HepG2 (cell line): ENCODE data around the gene HCFC2. TPM values are rescaled to one million over a fixed set of nuclear protein-coding genes. Genes with fewer than 3 reads are reported as not detected.

Experiments
- ATAC-seq: fragments of 200-7000 bp; cut with Tn5 transposase; 3 replicates; pipeline ENCODE4 v1.9.1; 2020; ENCODE audit warnings: mild to moderate bottlenecking, moderate library complexity
- BruUV-seq: library from RNA; stranded (reverse); fragments of 400-500 nt; replicated peaks from 2 replicates; lab custom pipeline; 2021; lab: Mats Ljungman, UMichigan
- CTCF ChIA-PET: fragments of 300-600 bp; formaldehyde crosslinking; extraction: SDS; loops from one replicate; lab custom pipeline; 2021; ENCODE audit warnings: low total read pairs, inconsistent platforms, low intra/inter-chr PET ratio; lab: Yijun Ruan, JAX
- POLR2A ChIA-PET: fragments of 350-600 bp; sonication (Branson Sonifier 250); formaldehyde crosslinking; loops from one replicate; lab custom pipeline; 2020; ENCODE audit warnings: antibody characterized with exemption, inconsistent platforms; lab: Yijun Ruan, JAX
- DNase-seq: peaks from one replicate; pipeline ENCODE4 v3.0.0-alpha.2; 2015; ENCODE audit warnings: low spot score
- FAIRE-seq: peaks from 3 replicates; lab custom pipeline; 2011; peaks lifted over from hg19 to GRCh38; lab: Jason Lieb, UNC
- H2AFZ ChIP-seq: one replicate; pipeline ENCODE4 v1.6.1; 2011; ENCODE audit warnings: low read length, inconsistent platforms
- H3K27ac ChIP-seq: fragments of 300-600 bp; 3 replicates; pipeline ENCODE4 v1.8.0; 2011; ENCODE audit warnings: mixed run types, mild to moderate bottlenecking, mixed read lengths, low read length, inconsistent platforms; ENCODE audit not compliant: insufficient read depth; ENCODE audit errors: extremely low read length
- H3K27me3 ChIP-seq, 2 experiments: fragments of 200-600 bp in 1 of 2; 2 replicates in 1 of 2; 3 replicates in 1 of 2; pipeline versions ENCODE4 v1.6.0 to v1.8.0; 2011; ENCODE audit warnings: low read length in 2 of 2, mild to moderate bottlenecking in 2 of 2, moderate library complexity in 2 of 2, inconsistent platforms in 1 of 2; ENCODE audit not compliant: insufficient read depth in 2 of 2, control insufficient read depth in 1 of 2
- H3K36me3 ChIP-seq, 2 experiments: fragments of 200-600 bp in 1 of 2; replicated peaks in 1 of 2; 2 replicates in 1 of 2; 3 replicates in 1 of 2; pipeline versions ENCODE4 v1.5.1 to v1.8.0; 2011; ENCODE audit warnings: low read length in 2 of 2, inconsistent platforms in 1 of 2; ENCODE audit not compliant: insufficient read depth in 2 of 2, control insufficient read depth in 1 of 2
- H3K4me1 ChIP-seq: 2 replicates; pipeline ENCODE4 v1.5.1; 2012; ENCODE audit warnings: low read length, inconsistent platforms; ENCODE audit not compliant: insufficient read depth
- H3K4me2 ChIP-seq: 2 replicates; pipeline ENCODE4 v1.6.0; 2011; ENCODE audit warnings: low read depth, low read length, inconsistent platforms
- H3K4me3 ChIP-seq, 3 experiments: fragments of 200-600 bp in 1 of 3; sonication (generic), shearing (Covaris generic) in 1 of 3; replicated peaks in 1 of 3; 2 replicates each; pipeline ENCODE4 v1.5.1; 2011 to 2016; ENCODE audit warnings: low read length in 3 of 3, inconsistent platforms in 2 of 3, low read depth in 2 of 3, mild to moderate bottlenecking in 2 of 3, control low read depth in 1 of 3, mixed read lengths in 1 of 3; ENCODE audit not compliant: insufficient read depth in 1 of 3
- H3K79me2 ChIP-seq: one replicate; pipeline ENCODE4 v1.6.1; 2011; ENCODE audit warnings: low read length, inconsistent platforms; ENCODE audit not compliant: insufficient read depth
- H3K9ac ChIP-seq: 2 replicates; pipeline ENCODE4 v1.6.0; 2011; ENCODE audit warnings: mild to moderate bottlenecking, low read depth, low read length, inconsistent platforms; ENCODE audit not compliant: insufficient read depth
- H3K9me3 ChIP-seq: 2 replicates; pipeline ENCODE4 v1.5.1; 2012; ENCODE audit warnings: mild to moderate bottlenecking, low read length
- H4K20me1 ChIP-seq: 2 replicates; pipeline ENCODE4 v1.6.0; 2011; ENCODE audit warnings: inconsistent platforms, mild to moderate bottlenecking, low read length, moderate library complexity; ENCODE audit not compliant: insufficient read depth
- AHDC1 ChIP-seq: sonication (generic); formaldehyde crosslinking; IDR thresholded peaks from 2 replicates; pipeline ENCODE4 v1.5.1; 2020; ENCODE audit warnings: mild to moderate bottlenecking, missing genetic modification reagents, borderline replicate concordance
- DNMT3B ChIP-seq: conservative IDR thresholded peaks from 2 replicates; pipeline ENCODE4 v1.6.1; 2016; ENCODE audit warnings: missing biosample characterization, control low read depth
- MBD4 ChIP-seq: IDR thresholded peaks from 2 replicates; pipeline ENCODE4 v1.6.1; 2012; ENCODE audit warnings: low read length, inconsistent platforms, borderline replicate concordance
- PRDM15 ChIP-seq: sonication (generic); formaldehyde crosslinking; IDR thresholded peaks from 2 replicates; pipeline ENCODE4 v1.4.0; 2020; ENCODE audit warnings: missing genetic modification reagents
- RNF219 ChIP-seq: sonication (generic); formaldehyde crosslinking; IDR thresholded peaks from 2 replicates; pipeline ENCODE4 v1.5.0; 2020; ENCODE audit warnings: mild to moderate bottlenecking, missing genetic modification reagents
- SAP130 ChIP-seq: IDR thresholded peaks from 2 replicates; pipeline ENCODE4 v1.6.1; 2016; ENCODE audit warnings: low read depth
- ZNF263 ChIP-seq: sonication (generic); formaldehyde crosslinking; IDR thresholded peaks from 2 replicates; pipeline ENCODE4 v1.4.0; 2020; ENCODE audit warnings: missing genetic modification reagents
- ZNF282 ChIP-seq: fragments of 450-650 bp; IDR thresholded peaks from 2 replicates; pipeline ENCODE4 v1.6.1; 2018; ENCODE audit not compliant: partially characterized antibody
- ZNF335 ChIP-seq: sonication (generic); formaldehyde crosslinking; IDR thresholded peaks from 2 replicates; pipeline ENCODE4 v1.4.0; 2020; ENCODE audit warnings: missing genetic modification reagents
- ZNF343 ChIP-seq: sonication (generic); formaldehyde crosslinking; IDR thresholded peaks from 2 replicates; pipeline ENCODE4 v1.4.0; 2020; ENCODE audit warnings: mild to moderate bottlenecking, missing genetic modification reagents
- ZNF652 ChIP-seq: IDR thresholded peaks from 2 replicates; pipeline ENCODE4 v1.6.1; 2016; ENCODE audit warnings: low read depth, borderline replicate concordance
- WGBS: methylation state at CpG from one replicate; pipeline ENCODE4 v1.1.6; 2017; ENCODE audit warnings: low lambda C conversion rate; 5-methylcytosine and 5-hydroxymethylcytosine counted together
- in situ Hi-C: cut with HindIII; loops from 2 replicates; pipeline ENCODE4 v1.10.0; 2017; ENCODE audit warnings: low pct_unique_long_range_greater_than_20kb; ENCODE audit not compliant: extremely low pct_ligation_motif_present
- intact Hi-C: fragments of 100-400 bp; cut with micrococcal nuclease; formaldehyde crosslinking; loops from one replicate; pipeline ENCODE4 v1.10.0; 2022; ENCODE audit not compliant: unreplicated experiment
- polyA plus RNA-seq, 8 experiments: library from polyadenylated mRNA; depleted of rRNA in 3 of 8; stranded (reverse) in 7 of 8; unstranded in 1 of 8; fragments of >200 nt; fragmentation: Illumina TruSeq in 4 of 8; extraction: Trizol in 4 of 8; gene quantifications; 2 replicates each; pipeline versions ENCODE4 v1.2.1 to v1.2.3, GENCODE V29; 2011 to 2016; ENCODE audit warnings: low read depth in 4 of 8, missing spikeins in 1 of 8, mixed read lengths in 1 of 8; ENCODE audit not compliant: insufficient read depth in 1 of 8
- total RNA-seq, 5 experiments: library from RNA; depleted of rRNA; stranded (reverse); fragments of >200 nt; fragmentation: Illumina TruSeq; extraction: Trizol; gene quantifications; 2 replicates each; pipeline ENCODE4 v1.2.3, GENCODE V29; 2016; ENCODE audit warnings: low read depth in 1 of 5

The HCFC2 gene
- total and polyA plus RNA-seq, 2 of the 13 experiments (the other 11 are each of a cell fraction or from before 2014, with no cell fraction given), result 3.7 to 4.9 TPM

GRCh38 chr12:104090685-104091084 is 26.4 kb downstream of the HCFC2 start:
- DNase-seq, result no peak
- H3K36me3 ChIP-seq, result peaks cover 0 to 7% of the 10 kb centered on the region in 2 experiments; a peak in 4 of 5 replicates
- H2AFZ ChIP-seq, result no peak overlapping the region
- POLR2A ChIA-PET, result no interaction called here
- intact Hi-C loops, result no loop called here
- H3K9me3 ChIP-seq, result no peaks in the 10 kb centered on the region
- no peaks in the 10 kb centered on the region for H4K20me1 ChIP-seq
- TF ChIP-seq AHDC1 (no peak), PRDM15 (CRISPR knock-in tag) (no peak), ZNF282 (no peak), DNMT3B (CRISPR knock-in tag) (no peak), ZNF263 (no peak), ZNF652 (CRISPR knock-in tag) (no peak), MBD4 (no peak), SAP130 (CRISPR knock-in tag) (no peak), ZNF343 (CRISPR knock-in tag) (no peak), ZNF335 (no peak), RNF219 (CRISPR knock-in tag) (no peak)
- TF ChIP-seq, all 625 proteins: peak for 0
- BruUV-seq, result no TSS peak
- Histone ChIP-seq H3K79me2 (no peaks in the 10 kb centered on the region), H3K9ac (no peak overlapping the region), H3K4me3 (no peak overlapping the region), H3K4me1 (no peaks in the 10 kb centered on the region), H3K27ac (no peak overlapping the region), H3K27me3 (no peaks in the 10 kb centered on the region), H3K4me2 (no peak overlapping the region)
- 94% methylated on average over 1 of the region's 1 CpG for WGBS
- no peak for ATAC-seq
- FAIRE-seq, result peak; percentile 4
- in situ Hi-C loops, result no loop called here
- CTCF ChIA-PET, result no interaction called here
